Left hindlimb (tissue), 1 donor: Measurements from ENCODE around the gene LRP5.
"Not testable (repeated sequence)": the region's sequence is repeated elsewhere in the genome, so short reads cannot be mapped to it uniquely, and the experiment has no call there.

ENCODE experiments used
- DNase-seq: peaks from one replicate; pipeline ENCODE4 v3.0.0-alpha.2; 2018

The LRP5 gene

GRCh38 chr11:68471360-68472340 is 159.3 kb downstream of the LRP5 start:
- no peak for DNase-seq

GRCh38 chr11:68472778-68473177 is 160.4 kb downstream of the LRP5 start:
- no peak for DNase-seq

- DNase-seq: no peak
Measured at GRCh38 chr11:68473693-68474092, 161.3 kb downstream of the LRP5 start.

- DNase-seq: not testable (repeated sequence)
Measured at GRCh38 chr11:68475626-68476025, 163.2 kb downstream of the LRP5 start.

- no peak for DNase-seq
Measured at GRCh38 chr11:68479390-68479789, 167.0 kb downstream of the LRP5 start.

GRCh38 chr11:68480193-68480592 is 167.8 kb downstream of the LRP5 start:
- DNase-seq: no peak

GRCh38 chr11:68480852-68481510 is 168.6 kb downstream of the LRP5 start:
- DNase-seq: no peak

- DNase-seq: no peak
Measured at GRCh38 chr11:68481579-68482240, 169.3 kb downstream of the LRP5 start.

GRCh38 chr11:68488623-68489022 is 176.2 kb downstream of the LRP5 start:
- no peak for DNase-seq

GRCh38 chr11:68495220-68495729 is 182.9 kb downstream of the LRP5 start:
- no peak for DNase-seq

- DNase-seq: no peak
Measured at GRCh38 chr11:68495872-68496271, 183.5 kb downstream of the LRP5 start.

GRCh38 chr11:68497761-68498160 is 185.4 kb downstream of the LRP5 start:
- no peak for DNase-seq

- DNase-seq: no peak
Measured at GRCh38 chr11:68498321-68498720, 185.9 kb downstream of the LRP5 start.
